Kidney (tissue), 14 donors: ENCODE results near the gene MAD1L1. TPM values are rescaled to one million over a fixed set of nuclear protein-coding genes. Genes with fewer than 3 reads are reported as not detected.

ENCODE experiments used
- DNase-seq, 5 donors: peaks; one replicate each; pipeline ENCODE4 v3.0.0-alpha.2; 2013 to 2020
- FAIRE-seq: peaks from 2 replicates; lab custom pipeline; 2012; peaks lifted over from hg19 to GRCh38; lab: Jason Lieb, UNC
- H3K27ac ChIP-seq, 2 donors: one replicate each; pipeline ENCODE4 v1.7.0; 2013; ENCODE audit warnings: low read depth in 2 of 2, low read length in 2 of 2, inconsistent platforms in 1 of 2
- H3K27me3 ChIP-seq: one replicate; pipeline ENCODE4 v1.7.1; 2013; ENCODE audit warnings: low read length, inconsistent platforms; ENCODE audit not compliant: control insufficient read depth, insufficient read depth
- H3K36me3 ChIP-seq, 3 donors: one replicate each; pipeline versions ENCODE4 v1.7.0 to v1.7.1; 2013; ENCODE audit warnings: low read length in 3 of 3, control low read depth in 1 of 3, inconsistent platforms in 1 of 3; ENCODE audit not compliant: insufficient read depth in 3 of 3, control insufficient read depth in 2 of 3
- H3K4me1 ChIP-seq, 3 donors: one replicate each; pipeline versions ENCODE4 v1.7.0 to v1.7.1; 2013; ENCODE audit warnings: low read length in 3 of 3, inconsistent platforms in 1 of 3, low read depth in 1 of 3; ENCODE audit not compliant: control insufficient read depth in 2 of 3, insufficient read depth in 2 of 3
- H3K4me3 ChIP-seq, 3 donors: one replicate each; pipeline versions ENCODE4 v1.7.0 to v1.8.1; 2013; ENCODE audit warnings: low read length in 3 of 3, control low read depth in 1 of 3, inconsistent platforms in 1 of 3
- H3K9ac ChIP-seq, 3 donors: one replicate each; pipeline versions ENCODE4 v1.7.0 to v1.7.1; 2013; ENCODE audit warnings: low read length in 3 of 3, control low read depth in 1 of 3, inconsistent platforms in 1 of 3
- H3K9me3 ChIP-seq, 3 donors: one replicate each; pipeline versions ENCODE4 v1.7.0 to v1.7.1; 2013; ENCODE audit warnings: low read length in 3 of 3, control low read depth in 1 of 3, inconsistent platforms in 1 of 3; ENCODE audit not compliant: control insufficient read depth in 2 of 3, insufficient read depth in 1 of 3
- CTCF ChIP-seq: IDR thresholded peaks from 3 replicates; pipeline ENCODE4 v1.5.1; 2012; ENCODE audit warnings: mild to moderate bottlenecking, moderate library complexity, borderline replicate concordance; ENCODE audit not compliant: insufficient read depth; ENCODE audit errors: extremely low read depth
- intact Hi-C: fragments of 100-400 bp; cut with DNase I; formaldehyde crosslinking; loops from one replicate; pipeline ENCODE4 v1.11.1; 2022
- polyA plus RNA-seq: library from polyadenylated mRNA; stranded (reverse); fragments of 350-450 nt; fragmentation: Illumina TruSeq; extraction: RNeasy Lipid Tissue Mini Kit (QIAGEN cat#74804); gene quantifications from one replicate; pipeline ENCODE4 v1.2.3, GENCODE V29; 2014; ENCODE audit warnings: low read depth, low replicate concordance; ENCODE audit not compliant: insufficient read depth
- total RNA-seq: library from RNA; stranded (reverse); fragmentation: NEBNext Ultra II Directional; extraction: Animal tissue kit (Norgen Biotek cat#: 25700); gene quantifications from one replicate; pipeline ENCODE4 v1.2.1, GENCODE V29; 2021
- donor health status: control.
- donor health status: control.
- donor health status: control.
- donor health status: control.
- donor health status: control.
- donor health status: DM: yes; HTN: yes; CAD: no.
- donor health status: Normal renal cell carcinoma (clear cell type).

MAD1L1 gene
- total and polyA plus RNA-seq, 2 donors from 2014 or later: 33.2 to 45.2 TPM

GRCh38 chr7:2171855-2172254 lies 60.9 kb downstream of the MAD1L1 start:
- H3K4me3 ChIP-seq: no peak overlapping the region
- no peak for TF ChIP-seq CTCF
- no peaks in the 10 kb centered on the region for H3K36me3 ChIP-seq
- no peak overlapping the region for H3K27ac ChIP-seq
- H3K9ac ChIP-seq: no peak overlapping the region
- H3K9me3 ChIP-seq: no peaks in the 10 kb centered on the region
- intact Hi-C loops: no loop called here
- DNase-seq (no peak), FAIRE-seq (no peak)
- H3K4me1 ChIP-seq: peaks cover 0 to 11% (median 3%) of the 10 kb centered on the region in 3 donors
- no peaks in the 10 kb centered on the region for H3K27me3 ChIP-seq

- DNase-seq (no peak), FAIRE-seq (no peak)
- intact Hi-C loops: no loop called here
Observed at GRCh38 chr7:2170576-2171521, 61.9 kb downstream of the MAD1L1 start.

GRCh38 chr7:2169923-2170575 lies 62.7 kb downstream of the MAD1L1 start:
- H3K9me3 ChIP-seq: no peaks in the 10 kb centered on the region
- no peak overlapping the region for H3K9ac ChIP-seq
- H3K4me1 ChIP-seq: peaks cover 0 to 10% (median 3%) of the 10 kb centered on the region in 3 donors
- DNase-seq: no peak
- H3K36me3 ChIP-seq: no peaks in the 10 kb centered on the region
- peak overlapping the region in 1 of 2 donors; percentile 66 for H3K27ac ChIP-seq
- H3K27me3 ChIP-seq: no peaks in the 10 kb centered on the region
- H3K4me3 ChIP-seq: no peak overlapping the region
- TF ChIP-seq CTCF: no peak
- intact Hi-C loops: no loop called here
- no peak for FAIRE-seq

More at GRCh38 chr7:2170576-2171521, 61.9 kb downstream of the MAD1L1 start:
- no peak overlapping the region for H3K4me3 ChIP-seq
- H3K27me3 ChIP-seq: no peaks in the 10 kb centered on the region
- no peaks in the 10 kb centered on the region for H3K9me3 ChIP-seq
- TF ChIP-seq CTCF: no peak
- H3K9ac ChIP-seq: no peak overlapping the region
- H3K4me1 ChIP-seq: peaks cover 0 to 11% (median 3%) of the 10 kb centered on the region in 3 donors
- H3K36me3 ChIP-seq: no peaks in the 10 kb centered on the region
- H3K27ac ChIP-seq: peak overlapping the region in 1 of 2 donors; percentile 34
